Fibroblast of villous mesenchyme (primary cell): ENCODE measurements around the gene PARVA. TPM values are rescaled to one million over a fixed set of nuclear protein-coding genes. Genes with fewer than 3 reads are reported as not detected.
"Not testable (repeated sequence)": the region's sequence is repeated elsewhere in the genome, so short reads cannot be mapped to it uniquely, and the experiment has no call there.

ENCODE experiments used
- DNase-seq: peaks from one replicate; pipeline ENCODE4 v3.0.0-alpha.2; 2010; ENCODE audit warnings: low read depth
- H3K4me3 ChIP-seq: 2 replicates; pipeline ENCODE4 v1.5.1; 2011; ENCODE audit warnings: low read depth, mild to moderate bottlenecking, low read length
- CTCF ChIP-seq: IDR thresholded peaks from 2 replicates; pipeline ENCODE4 v1.5.1; 2012; ENCODE audit warnings: low read depth, mild to moderate bottlenecking, low read length; ENCODE audit not compliant: insufficient read depth
- total RNA-seq: library from RNA; depleted of rRNA; stranded (reverse); fragments of >200 nt; gene quantifications from 2 replicates; pipeline ENCODE4 v1.2.3, GENCODE V29; 2012

Gene PARVA
- total RNA-seq, 1 donor: 76.4 TPM

- DNase-seq: no peak
- H3K4me3 ChIP-seq: no peak overlapping the region
- no peak for TF ChIP-seq CTCF
Observed at GRCh38 chr11:12362857-12363256, 14.5 kb upstream of the PARVA start.

GRCh38 chr11:12363373-12363772, 14.0 kb upstream of the PARVA start:
- H3K4me3 ChIP-seq: no peak overlapping the region
- TF ChIP-seq CTCF: no peak
- no peak for DNase-seq

- peak; percentile 53 for DNase-seq
- H3K4me3 ChIP-seq: not testable (repeated sequence)
Observed at GRCh38 chr11:12365965-12366575, 11.3 kb upstream of the PARVA start.

GRCh38 chr11:12367057-12367456, 10.3 kb upstream of the PARVA start:
- not testable (repeated sequence) for H3K4me3 ChIP-seq, DNase-seq

GRCh38 chr11:12372111-12372510, 5.3 kb upstream of the PARVA start:
- H3K4me3 ChIP-seq: no peak overlapping the region
- TF ChIP-seq CTCF: no peak
- peak; percentile 61 for DNase-seq

GRCh38 chr11:12375720-12376119, 1.7 kb upstream of the PARVA start:
- no peak overlapping the region for H3K4me3 ChIP-seq
- DNase-seq: peak; percentile 58
- TF ChIP-seq CTCF: no peak

- DNase-seq: peak; percentile 89
Observed at GRCh38 chr11:12376259-12377081, 901 bp upstream of the PARVA start.

More at GRCh38 chr11:12376259-12377081, 901 bp upstream of the PARVA start:
- no peak overlapping the region for H3K4me3 ChIP-seq
- no peak for TF ChIP-seq CTCF
